Occipital lobe (tissue), 2 donors: ENCODE data around the gene ST6GALNAC6. TPM values are rescaled to one million over a fixed set of nuclear protein-coding genes. Genes with fewer than 3 reads are reported as not detected.
A peak's percentile ranks its signal among the peaks of the same experiment; 100 is the strongest.
"Not testable (repeated sequence)": the region's sequence is repeated elsewhere in the genome, so short reads cannot be mapped to it uniquely, and the experiment has no call there.

Experiments used
- DNase-seq: peaks from one replicate; lab custom pipeline; 2025; lab: John Stamatoyannopoulos, UW
- total RNA-seq: library from RNA; depleted of rRNA; stranded (reverse); fragments of >200 nt; gene quantifications from one replicate; pipeline ENCODE4 v1.2.3, GENCODE V29; 2014

ST6GALNAC6 gene
- total RNA-seq, 1 donor from 2014 or later = 31.8 TPM

DNA sequence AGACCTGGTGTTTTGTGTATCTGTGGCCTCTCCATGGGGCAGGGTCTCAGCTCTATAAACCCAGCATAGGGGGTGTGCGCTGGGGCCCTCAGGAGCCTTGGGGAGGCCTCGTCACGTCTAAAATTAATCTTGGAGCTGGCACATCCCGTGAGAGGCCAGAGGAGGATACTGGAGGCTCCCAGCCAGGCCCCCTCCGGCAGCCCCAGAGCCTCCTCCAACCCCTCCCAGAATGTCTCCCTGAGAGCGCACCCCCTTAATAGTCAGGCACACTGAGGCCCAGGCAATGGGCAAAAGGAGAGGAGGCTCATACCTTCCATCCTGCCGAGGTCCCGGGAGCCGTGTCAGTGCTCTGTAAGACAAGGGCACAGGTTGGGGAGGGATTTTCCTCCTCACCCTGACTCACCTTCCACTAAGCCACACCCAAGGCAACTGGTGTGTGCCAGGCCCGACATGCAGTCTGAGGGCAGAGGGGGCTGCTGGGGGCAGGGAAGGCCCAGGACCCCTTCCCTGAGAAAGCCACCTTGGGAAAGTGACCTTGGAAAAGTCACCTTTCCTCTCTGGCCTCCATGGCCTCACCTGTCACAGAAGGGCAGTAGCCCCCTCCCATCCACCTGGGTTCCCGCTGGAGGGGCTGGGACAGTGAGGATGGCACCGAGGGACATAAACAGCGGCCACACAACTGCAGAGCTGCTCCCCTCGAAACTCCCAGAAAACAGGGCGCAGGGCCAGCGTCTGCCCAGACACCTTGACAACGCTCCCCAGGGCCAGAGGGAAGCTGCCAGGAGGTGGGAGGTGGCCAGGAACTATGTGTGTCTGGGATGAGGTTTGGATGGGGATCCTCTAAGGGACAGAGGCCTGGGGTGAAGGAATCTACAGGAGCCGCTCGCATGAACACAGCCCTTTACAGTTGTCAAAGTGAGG is 24.8 kb downstream of the ST6GALNAC6 start:
- no peak for DNase-seq

- peak; percentile 23 for DNase-seq
Observed at GRCh38 chr9:127873886-127874285, 25.5 kb downstream of the ST6GALNAC6 start.

- DNase-seq = no peak
Observed at GRCh38 chr9:127873223-127873691, 26.1 kb downstream of the ST6GALNAC6 start.

DNA sequence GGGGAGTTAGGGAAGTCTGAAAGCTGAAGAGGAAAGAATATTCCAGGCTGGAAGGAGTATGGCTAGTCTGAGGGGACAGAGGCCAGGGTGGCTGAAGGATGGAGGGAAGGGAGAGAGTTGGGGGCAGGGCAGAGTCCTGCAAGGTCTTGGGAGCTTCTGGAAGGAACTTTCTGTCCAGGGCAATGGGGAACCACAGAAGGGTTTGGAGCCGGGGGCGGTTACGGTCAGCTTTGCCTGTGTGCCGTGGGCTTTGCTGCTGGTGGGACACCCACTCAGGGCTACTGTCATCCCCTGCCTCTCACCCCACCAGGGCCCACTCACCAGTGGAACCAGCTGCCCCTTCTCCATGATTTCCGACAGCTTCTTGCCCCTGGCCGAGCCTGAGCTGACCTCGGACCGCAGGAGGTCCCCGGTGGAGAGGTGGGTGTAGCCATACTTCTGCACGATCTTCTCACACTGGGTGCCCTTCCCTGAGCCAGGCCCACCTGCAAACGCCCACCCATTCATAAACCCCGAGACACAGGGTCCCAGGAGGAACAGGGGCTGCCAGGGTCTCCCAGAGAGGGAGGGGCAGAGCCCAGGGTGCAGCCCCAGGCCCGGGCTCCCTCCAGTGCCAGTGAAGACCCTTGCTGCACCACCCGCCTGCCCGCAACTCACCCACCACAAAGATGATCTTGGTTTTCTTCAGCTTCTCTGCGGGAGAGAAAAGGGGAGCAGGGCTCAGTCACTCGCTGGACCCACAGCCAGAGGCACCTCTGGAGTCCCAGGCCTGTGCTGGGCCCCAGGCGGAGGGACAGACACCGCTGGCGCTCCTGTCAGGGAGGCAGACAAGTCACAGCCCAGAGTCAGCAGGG is 26.8 kb downstream of the ST6GALNAC6 start:
- no peak for DNase-seq

DNA sequence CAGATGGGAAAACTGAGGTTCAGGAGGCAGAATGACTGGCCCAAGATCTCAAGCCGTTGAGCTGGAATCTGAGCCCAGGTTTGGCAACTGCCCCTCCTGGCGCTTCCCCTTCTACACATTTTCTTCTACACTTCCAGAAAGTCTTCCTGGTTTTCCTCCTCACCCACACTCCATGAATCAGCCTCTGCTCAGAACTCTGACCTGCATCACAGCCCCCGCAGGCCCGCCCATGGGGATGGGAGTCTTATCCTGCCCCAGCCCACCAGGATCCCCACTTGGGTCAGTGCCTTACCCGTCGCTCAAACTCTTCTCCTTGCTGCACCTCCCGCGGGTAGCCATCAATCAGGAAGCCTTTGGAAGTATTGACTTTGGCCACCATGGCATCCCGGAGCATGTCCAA is 27.9 kb downstream of the ST6GALNAC6 start:
- DNase-seq = no peak

DNA sequence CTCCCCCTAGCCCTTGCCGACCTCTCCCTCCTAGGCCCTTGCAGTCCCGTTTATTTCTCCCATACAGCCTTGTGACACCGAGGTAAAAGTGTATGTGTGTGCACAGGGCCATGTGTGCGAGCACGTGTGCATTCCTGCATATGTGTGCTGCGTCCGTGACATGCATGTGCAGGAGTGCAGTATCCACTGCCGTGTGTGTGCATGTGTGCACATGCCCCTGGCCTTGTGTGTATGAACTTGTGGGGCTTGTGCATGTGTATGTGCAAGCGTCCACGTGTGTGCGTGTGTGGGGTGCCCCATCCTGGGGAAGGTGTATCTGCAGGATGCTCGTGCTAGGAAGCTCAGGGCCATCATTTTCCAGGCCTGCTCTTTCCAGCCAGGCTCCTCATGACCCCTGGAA is 28.5 kb downstream of the ST6GALNAC6 start:
- no peak for DNase-seq

DNA sequence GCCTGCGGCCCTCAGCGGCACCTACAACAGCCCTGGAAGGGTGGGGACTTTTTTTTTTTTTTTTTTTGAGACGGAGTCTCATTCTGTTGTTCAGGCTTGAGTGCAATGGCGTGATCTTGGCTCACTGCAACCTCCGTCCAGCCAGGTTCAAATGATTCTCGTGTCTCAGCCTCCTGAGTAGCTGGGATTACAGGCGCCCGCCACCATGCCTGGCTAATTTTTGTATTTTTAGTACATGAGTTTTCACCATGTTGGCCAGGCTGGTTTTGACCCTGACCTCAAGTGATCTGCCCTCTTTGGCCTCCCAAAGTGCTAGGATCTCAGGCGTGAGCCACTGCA is 29.3 kb downstream of the ST6GALNAC6 start:
- DNase-seq = not testable (repeated sequence)

DNA sequence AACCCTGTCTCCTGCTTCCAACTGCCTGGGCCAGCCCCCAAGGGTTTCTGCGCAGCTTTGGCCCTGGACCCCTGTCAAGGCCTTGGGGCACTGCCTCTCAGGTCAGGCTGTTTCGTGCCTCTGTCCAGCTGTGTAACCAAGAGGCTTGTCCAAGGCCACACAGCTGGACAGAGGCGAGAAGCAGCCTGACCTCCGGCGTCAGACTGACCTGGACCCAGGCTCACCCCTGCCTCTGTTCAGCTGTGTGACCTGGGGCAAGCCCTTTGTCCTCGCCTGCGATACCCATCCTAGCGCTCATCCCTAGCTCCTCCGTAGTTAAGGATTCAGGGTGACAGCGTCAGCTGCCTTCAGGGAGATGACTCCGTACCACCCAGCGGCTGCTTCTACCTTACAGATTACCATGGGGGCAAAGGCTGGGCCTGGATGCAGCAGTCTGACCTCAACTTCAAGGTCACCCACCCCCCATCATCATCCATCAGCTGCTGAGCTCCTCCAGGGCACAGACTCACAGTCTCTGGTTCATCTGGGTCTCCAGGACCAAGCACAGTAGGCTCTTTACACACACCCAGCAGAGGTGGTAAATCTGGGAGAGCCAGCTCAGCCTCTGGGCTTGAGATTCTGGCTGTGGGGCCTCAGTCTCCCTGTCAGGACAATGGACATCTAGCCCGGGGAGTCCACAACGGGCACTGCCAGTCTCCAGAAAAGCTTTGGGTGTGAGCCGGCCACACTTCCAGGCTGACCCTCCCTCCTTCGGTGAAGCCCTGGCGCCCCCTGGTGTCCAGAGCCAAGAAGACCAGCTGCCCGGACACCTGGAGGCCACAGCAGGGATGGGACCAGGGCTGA is 29.9 kb downstream of the ST6GALNAC6 start:
- peak; percentile 63 for DNase-seq

GRCh38 chr9:127868278-127868902 is 31.0 kb downstream of the ST6GALNAC6 start:
- DNase-seq = no peak

DNA sequence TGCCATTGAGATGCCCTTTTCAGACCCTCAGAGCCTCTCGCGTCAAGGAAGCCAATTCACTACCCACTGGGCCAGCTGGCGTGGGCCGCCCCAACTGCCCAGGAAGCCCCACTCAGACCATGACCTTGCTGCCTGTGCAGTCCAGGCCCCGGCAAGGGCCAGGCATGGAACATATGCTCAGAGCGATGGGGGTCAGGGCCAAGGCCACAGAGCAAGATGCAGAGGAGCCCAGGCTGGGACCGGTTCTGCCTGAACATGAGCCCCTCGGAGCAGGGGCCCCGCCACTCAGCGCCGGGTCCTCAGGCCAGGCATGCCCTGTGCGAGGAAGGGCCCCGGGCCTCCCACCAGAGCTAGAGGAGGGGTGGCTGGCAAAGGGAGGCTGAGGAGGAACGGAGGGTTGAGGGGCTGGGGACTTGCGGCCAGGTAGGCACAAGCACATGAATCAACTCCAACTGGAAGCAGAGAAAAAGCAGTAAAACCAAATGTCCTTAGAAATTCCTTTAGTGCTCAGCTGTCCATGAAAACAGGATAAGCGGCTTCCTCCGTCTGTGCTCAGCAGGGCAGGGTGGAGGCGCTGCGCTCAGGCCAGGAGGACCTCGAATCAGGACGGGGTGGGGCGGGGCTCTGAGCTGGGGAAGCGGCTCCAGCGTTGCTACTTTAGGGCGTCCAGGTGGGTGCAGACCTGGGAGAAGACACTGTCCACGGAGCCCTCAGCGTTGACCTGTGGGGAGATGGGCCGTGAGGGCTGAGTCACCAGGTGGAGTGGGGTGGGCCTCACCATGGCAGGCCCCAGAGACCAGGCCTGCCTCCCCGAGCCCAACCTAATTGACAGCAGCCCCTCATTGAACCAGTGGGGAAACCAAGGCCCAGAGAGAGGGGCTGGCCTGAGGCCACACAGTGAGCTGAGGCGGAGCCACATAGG is 31.8 kb downstream of the ST6GALNAC6 start:
- no peak for DNase-seq

- no peak for DNase-seq
Observed at GRCh38 chr9:127866535-127866934, 32.9 kb downstream of the ST6GALNAC6 start.

GRCh38 chr9:127865645-127866464 is 33.5 kb downstream of the ST6GALNAC6 start:
- no peak for DNase-seq

DNA sequence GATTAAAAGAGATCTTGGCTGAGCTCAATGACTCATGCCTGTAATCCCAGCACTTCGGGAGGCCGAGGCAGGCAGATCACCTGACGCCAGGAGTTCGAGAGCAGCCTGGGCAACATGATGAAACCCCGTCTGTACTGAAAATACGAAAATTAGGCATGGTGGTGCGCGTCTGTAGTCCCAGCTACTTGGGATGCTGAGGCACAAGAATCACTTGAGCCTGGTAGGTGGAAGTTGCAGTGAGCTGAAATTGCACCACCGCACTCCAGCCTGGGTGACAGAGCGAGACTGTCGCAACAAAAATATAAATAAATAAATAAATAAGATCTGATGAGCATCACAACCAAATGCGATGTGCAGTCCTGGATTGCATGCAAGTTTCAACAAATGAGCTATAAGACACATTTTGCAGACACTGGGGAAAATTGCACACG is 36.2 kb downstream of the ST6GALNAC6 start:
- no peak for DNase-seq

DNA sequence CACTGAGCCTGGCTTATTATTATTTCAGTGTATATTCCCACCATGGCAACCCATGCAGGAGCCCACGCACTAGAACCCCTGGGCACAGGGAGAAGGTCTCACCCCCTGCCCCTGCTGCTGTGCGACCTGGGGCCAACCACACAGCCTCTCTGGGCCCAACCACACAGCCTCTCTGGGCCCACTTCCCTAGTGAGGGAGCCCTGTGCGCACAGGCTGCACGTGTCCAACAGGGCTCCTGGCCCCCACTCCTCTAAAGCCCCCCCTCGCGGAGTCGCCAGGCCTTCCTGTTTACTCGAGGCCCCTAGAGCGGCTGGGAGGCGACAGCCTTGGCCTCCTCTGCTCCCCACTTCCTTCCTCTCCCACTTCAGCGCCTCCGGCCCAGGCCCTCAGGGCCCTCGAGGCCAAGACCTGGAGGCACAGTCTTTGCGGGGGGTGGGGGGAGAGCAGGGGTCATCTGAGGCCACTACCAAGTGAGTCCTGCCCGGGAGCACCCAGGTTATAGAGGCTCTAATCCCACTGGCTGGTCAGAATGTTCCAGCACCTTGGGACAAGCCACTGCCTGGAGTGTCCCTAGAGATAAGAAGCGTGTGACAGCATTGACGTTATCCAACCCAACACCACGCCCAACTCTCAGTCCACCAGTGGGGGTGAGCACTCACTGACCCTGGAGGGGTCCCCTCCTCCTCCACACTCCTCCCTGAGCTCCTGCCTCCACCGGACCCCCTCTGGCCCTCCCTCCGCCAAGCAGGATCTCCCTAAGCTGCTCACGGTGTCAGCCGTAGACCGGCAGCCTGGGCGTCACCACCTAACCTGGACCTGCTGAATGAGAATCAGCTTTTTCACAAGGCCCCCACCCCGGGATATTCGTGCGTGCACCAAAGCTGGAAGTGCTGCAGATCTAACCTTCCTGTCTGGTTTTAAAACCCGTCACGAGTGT is 37.1 kb downstream of the ST6GALNAC6 start:
- peak; percentile 32 for DNase-seq

- no peak for DNase-seq
Observed at GRCh38 chr9:127860779-127861178, 38.6 kb downstream of the ST6GALNAC6 start.

- DNase-seq = no peak
Observed at GRCh38 chr9:127860260-127860659, 39.1 kb downstream of the ST6GALNAC6 start.

GRCh38 chr9:127858041-127858512 is 41.3 kb downstream of the ST6GALNAC6 start:
- no peak for DNase-seq

GRCh38 chr9:127857278-127857677 is 42.1 kb downstream of the ST6GALNAC6 start:
- no peak for DNase-seq
